HG03432 (cell line): ENCODE data around the gene SSR2.

Source experiments
- ATAC-seq: cut with Tn5 transposase; IDR thresholded peaks from one replicate; pipeline ENCODE4 v1.9.1; 2021; ENCODE audit warnings: mild to moderate bottlenecking, moderate library complexity; ENCODE audit not compliant: unreplicated experiment

SSR2 gene

GRCh38 chr1:155974208-155975115 lies 46.3 kb downstream of the SSR2 start:
- no peak for ATAC-seq

GRCh38 chr1:155973723-155974122 lies 47.0 kb downstream of the SSR2 start:
- ATAC-seq, result no peak

GRCh38 chr1:155971910-155972809 lies 48.6 kb downstream of the SSR2 start:
- no peak for ATAC-seq

DNA sequence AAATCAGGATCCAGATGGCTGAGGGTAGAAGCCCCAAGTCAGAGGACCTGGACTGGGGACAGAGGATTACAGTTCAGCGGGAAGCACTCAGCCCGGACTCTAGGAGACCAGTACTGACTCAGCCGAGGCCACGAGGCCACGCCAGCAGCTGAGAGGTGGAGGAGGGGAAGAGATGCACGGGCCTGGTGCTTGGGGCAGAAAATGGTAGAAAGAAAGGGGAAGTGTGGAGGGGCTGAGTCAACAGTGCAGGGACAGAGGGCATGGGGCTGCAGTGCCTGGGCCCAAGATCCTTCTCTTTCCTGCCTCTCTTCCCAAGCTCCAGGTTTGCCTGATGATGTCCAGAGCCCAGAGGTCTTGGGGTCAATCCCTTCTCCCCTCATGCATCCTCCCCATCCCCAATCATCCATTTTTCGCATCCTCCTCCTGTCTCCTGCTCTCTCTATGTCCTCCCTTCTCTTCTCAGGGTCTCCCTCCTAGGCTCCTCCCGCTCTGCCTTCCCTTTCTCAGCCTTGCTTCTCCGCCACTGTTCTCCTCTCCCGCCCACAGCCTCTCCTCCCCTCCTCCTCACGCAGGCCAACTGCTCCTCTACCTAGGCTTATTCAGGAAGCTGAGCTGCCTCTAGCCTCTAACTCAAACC lies 50.1 kb downstream of the SSR2 start:
- peak; percentile 76 for ATAC-seq

- no peak for ATAC-seq
These were observed 51.4 kb downstream of the SSR2 start for GRCh38 chr1:155969377-155969791.

- no peak for ATAC-seq
These were observed 52.1 kb downstream of the SSR2 start for GRCh38 chr1:155968670-155969069.

- ATAC-seq, result no peak
These were observed 52.7 kb downstream of the SSR2 start for GRCh38 chr1:155968051-155968400.

DNA sequence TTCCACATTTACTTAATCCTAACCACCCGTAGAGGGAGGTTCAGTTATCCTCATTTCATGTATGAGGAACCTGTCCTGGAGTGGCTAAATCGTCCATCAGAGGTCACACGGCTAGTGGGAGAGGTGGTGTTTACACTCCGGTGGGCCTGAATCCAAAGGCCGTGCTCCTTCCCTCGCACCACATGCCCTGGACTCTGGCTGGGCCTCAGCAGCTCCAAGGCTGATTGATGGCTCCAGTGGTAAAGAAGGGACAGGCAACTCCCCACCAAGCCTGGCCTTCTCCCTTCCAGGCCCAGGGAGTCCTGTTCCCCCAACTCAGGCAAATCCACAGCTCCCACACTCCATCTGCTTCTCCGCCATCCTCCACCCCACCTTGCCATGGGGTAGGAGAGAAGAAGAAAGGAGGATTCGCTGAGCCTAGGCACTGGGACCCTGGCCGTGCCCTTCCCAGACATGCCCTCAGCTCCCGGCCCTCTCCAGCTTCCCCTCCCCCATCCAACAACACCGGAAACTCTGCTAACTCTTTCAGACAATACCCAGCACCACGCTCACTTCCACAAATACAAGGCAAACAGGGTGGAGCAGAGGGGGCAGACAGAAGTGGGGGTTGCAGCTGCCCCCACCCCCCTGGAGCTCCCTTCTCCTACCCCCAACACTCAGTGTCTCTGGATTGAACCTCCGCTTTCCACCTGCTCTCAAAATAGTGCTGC lies 53.3 kb downstream of the SSR2 start:
- ATAC-seq, result no peak

GRCh38 chr1:155966750-155967149 lies 54.0 kb downstream of the SSR2 start:
- ATAC-seq, result no peak

- no peak for ATAC-seq
These were observed 54.6 kb downstream of the SSR2 start for GRCh38 chr1:155966135-155966534.

DNA sequence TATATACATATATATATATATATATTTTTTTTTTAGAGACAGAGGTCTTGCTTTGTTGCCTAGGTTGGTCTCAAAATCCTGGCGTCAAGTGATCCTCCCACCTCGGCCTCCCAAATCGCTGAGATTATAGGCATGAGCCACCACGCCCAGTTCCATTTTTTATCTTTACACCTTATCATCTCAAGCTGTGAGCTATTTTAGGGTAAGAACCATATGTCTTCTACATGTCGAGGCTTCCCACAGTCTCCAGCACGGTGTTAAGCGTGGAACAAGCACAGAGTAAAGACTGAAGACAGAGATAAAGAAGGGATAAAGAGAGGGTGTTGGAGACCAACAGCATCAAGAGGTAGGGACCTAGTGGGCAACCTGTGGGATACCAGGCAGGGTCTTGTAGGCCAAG lies 56.6 kb downstream of the SSR2 start:
- ATAC-seq, result no peak

- ATAC-seq, result no peak
These were observed 58.0 kb downstream of the SSR2 start for GRCh38 chr1:155962599-155963211.

DNA sequence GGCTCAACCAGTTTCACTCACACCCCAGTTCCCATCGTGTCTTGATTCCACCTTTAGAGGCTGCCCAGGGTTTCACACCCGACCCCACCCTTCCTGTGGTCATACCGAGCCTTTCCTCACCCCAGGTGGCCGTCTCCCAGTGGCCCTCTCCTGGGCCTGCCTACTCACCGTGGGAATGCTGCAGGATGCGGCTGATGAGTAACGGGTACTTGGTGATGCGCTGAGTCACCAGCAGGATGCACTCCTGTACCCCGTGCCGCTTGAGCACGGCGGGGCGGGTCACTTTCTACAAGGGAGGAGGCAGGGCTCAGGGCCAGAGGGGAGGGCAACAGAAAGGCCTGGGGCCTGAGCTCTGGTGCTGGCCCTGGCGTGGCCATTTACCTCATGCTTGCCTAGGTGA lies 58.8 kb downstream of the SSR2 start:
- ATAC-seq, result no peak

- no peak for ATAC-seq
These were observed 60.5 kb downstream of the SSR2 start for GRCh38 chr1:155960081-155960745.
